Stomach smooth muscle (tissue), 2 donors: Measurements from ENCODE around the gene CDS1.
"Not testable (repeated sequence)": the region's sequence is repeated elsewhere in the genome, so short reads cannot be mapped to it uniquely, and the experiment has no call there.

Experiments used
- H3K27ac ChIP-seq: one replicate; pipeline ENCODE4 v1.7.0; 2013; ENCODE audit warnings: mild to moderate bottlenecking, low read length, inconsistent platforms
- H3K27me3 ChIP-seq, 2 donors: one replicate each; pipeline ENCODE4 v1.7.0; 2013; ENCODE audit warnings: low read length in 2 of 2; ENCODE audit not compliant: insufficient read depth in 2 of 2, control insufficient read depth in 1 of 2
- H3K36me3 ChIP-seq, 2 donors: one replicate each; pipeline ENCODE4 v1.7.0; 2013; ENCODE audit warnings: low read length in 2 of 2; ENCODE audit not compliant: control insufficient read depth in 2 of 2, insufficient read depth in 2 of 2
- H3K4me1 ChIP-seq: one replicate; pipeline ENCODE4 v1.7.0; 2013; ENCODE audit warnings: low read length; ENCODE audit not compliant: control insufficient read depth, insufficient read depth
- H3K4me3 ChIP-seq, 2 donors: one replicate each; pipeline ENCODE4 v1.7.0; 2013; ENCODE audit warnings: low read length in 2 of 2
- H3K9ac ChIP-seq, 2 donors: one replicate each; pipeline ENCODE4 v1.7.0; 2013; ENCODE audit warnings: low read length in 2 of 2, mild to moderate bottlenecking in 1 of 2
- H3K9me3 ChIP-seq, 2 donors: one replicate each; pipeline ENCODE4 v1.7.0; 2013; ENCODE audit warnings: low read length in 2 of 2; ENCODE audit not compliant: control insufficient read depth in 2 of 2
- donor health status: healthy.
- donor health status: Pancreatic carcinoma.

Gene CDS1

DNA sequence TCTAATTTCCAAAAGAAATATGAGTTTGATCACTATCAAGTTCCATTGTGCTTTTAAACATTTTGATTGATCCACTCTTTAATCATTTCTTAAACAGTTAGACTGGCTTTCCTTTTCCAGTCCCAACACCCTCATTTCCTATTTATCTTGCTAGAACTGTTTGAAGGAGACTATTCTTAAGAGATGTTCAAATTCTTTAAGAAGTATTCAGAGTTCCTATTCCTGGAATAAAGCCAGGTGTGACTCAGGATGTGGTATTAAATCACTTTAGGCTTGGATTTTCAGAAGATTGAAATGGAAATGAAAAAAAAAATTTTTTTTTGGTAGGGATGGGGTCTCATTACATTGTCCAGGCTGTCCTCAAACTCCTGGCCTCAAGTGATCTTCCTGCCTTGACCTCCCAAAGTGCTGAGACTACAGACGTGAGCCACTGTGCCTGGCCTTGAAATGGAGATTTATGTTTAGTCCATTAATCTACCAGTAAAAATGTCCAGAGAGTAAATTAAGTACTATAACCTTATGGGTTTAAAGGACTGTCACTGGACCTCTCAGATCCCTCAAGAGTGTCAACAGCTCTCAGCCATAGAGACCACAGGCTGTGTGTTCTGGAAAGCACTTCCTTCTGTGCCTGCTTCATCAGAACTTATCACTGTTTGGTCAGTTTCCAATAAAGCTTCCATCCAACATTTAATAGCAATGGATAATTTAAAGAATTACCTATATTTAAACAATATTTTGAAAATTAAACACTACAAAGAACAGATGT lies 90.7 kb downstream of the CDS1 start:
- H3K4me1 ChIP-seq: no peaks in the 10 kb centered on the region
- H3K27me3 ChIP-seq: no peaks in the 10 kb centered on the region
- H3K9me3 ChIP-seq: no peaks in the 10 kb centered on the region
- no peak overlapping the region for H3K4me3 ChIP-seq
- H3K9ac ChIP-seq: no peak overlapping the region
- H3K36me3 ChIP-seq: peaks cover 37 to 38% of the 10 kb centered on the region in 2 donors
- no peak overlapping the region for H3K27ac ChIP-seq

- Histone ChIP-seq H3K4me3 (no peak overlapping the region), H3K4me1 (no peaks in the 10 kb centered on the region), H3K9ac (no peak overlapping the region), H3K27me3 (no peaks in the 10 kb centered on the region), H3K9me3 (no peaks in the 10 kb centered on the region), H3K36me3 (peaks cover 46 to 48% of the 10 kb centered on the region in 2 donors), H3K27ac (no peak overlapping the region)
Measured at GRCh38 chr4:84677093-84677492, 94.2 kb downstream of the CDS1 start.

GRCh38 chr4:84677995-84678394 lies 95.1 kb downstream of the CDS1 start:
- no peak overlapping the region for H3K9ac ChIP-seq
- H3K27ac ChIP-seq: no peak overlapping the region
- H3K27me3 ChIP-seq: no peaks in the 10 kb centered on the region
- no peaks in the 10 kb centered on the region for H3K9me3 ChIP-seq
- no peaks in the 10 kb centered on the region for H3K4me1 ChIP-seq
- peaks cover 42 to 50% of the 10 kb centered on the region in 2 donors for H3K36me3 ChIP-seq
- H3K4me3 ChIP-seq: no peak overlapping the region

DNA sequence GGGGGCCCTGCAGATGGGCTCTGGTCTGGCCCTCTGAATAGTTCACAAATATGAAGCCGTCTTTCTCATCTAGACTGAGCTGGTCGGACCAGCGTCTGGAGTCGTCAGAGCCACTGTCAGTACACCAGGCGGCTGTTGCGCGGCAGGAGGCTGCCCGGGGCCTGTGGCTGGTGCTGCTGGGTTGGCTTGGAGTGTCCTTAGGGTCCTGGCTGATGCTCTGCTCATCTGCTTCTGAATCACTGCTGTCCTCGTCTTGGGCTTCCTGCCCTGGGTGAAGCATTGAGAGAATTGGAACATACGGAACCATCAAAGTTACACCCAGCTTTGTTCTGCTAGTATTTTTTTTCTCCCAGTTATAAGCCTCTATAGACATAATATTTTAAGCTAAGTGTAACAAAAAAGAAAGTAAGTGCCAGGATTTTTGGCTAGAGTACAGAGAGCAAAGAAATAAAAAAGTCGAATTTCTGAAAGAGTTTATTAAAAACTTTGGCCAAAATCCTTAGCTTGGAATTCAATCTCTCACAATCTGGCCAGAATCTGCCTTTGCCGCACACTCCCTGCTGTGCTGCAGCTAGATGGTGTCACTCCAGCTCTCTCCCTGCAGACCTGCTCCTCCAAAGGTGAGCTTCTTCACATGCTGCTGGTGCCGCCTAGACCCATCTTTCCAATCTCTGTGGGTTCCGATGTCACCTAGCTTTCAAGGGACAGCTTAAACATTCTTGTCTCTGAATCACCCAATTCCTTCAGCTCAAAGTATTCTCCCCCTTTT lies 96.2 kb downstream of the CDS1 start:
- Histone ChIP-seq H3K9me3 (no peaks in the 10 kb centered on the region), H3K27me3 (no peaks in the 10 kb centered on the region), H3K36me3 (peaks cover 53 to 62% of the 10 kb centered on the region in 2 donors), H3K27ac (no peak overlapping the region), H3K4me1 (no peaks in the 10 kb centered on the region), H3K4me3 (no peak overlapping the region), H3K9ac (no peak overlapping the region)

DNA sequence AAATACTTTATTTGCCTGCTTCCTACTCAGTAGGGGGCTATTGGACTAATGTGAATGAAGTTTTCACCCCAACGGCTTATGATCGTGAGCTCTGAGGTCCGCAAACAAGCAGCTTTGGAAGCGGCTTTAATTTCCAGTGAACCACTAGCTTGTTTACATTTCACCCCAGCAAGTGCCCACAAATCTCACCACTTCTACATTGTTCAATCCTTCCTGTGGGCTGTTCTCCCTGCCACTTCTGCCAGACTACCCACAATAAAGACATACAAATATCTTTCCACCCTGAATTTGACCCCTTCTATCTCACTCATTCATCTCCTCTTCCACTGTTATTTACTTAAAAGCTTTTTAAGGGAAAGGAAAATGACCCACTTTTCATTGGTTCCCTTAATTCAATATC lies 98.0 kb downstream of the CDS1 start:
- H3K27ac ChIP-seq: no peak overlapping the region
- H3K4me1 ChIP-seq: no peaks in the 10 kb centered on the region
- no peaks in the 10 kb centered on the region for H3K27me3 ChIP-seq
- H3K9ac ChIP-seq: no peak overlapping the region
- H3K4me3 ChIP-seq: no peak overlapping the region
- H3K36me3 ChIP-seq: peaks cover 47 to 60% of the 10 kb centered on the region in 2 donors
- no peaks in the 10 kb centered on the region for H3K9me3 ChIP-seq

GRCh38 chr4:84681486-84682274 lies 98.8 kb downstream of the CDS1 start:
- Histone ChIP-seq H3K36me3 (peaks cover 47 to 62% of the 10 kb centered on the region in 2 donors), H3K27ac (no peak overlapping the region), H3K9ac (no peak overlapping the region), H3K4me3 (no peak overlapping the region), H3K27me3 (no peaks in the 10 kb centered on the region), H3K9me3 (no peaks in the 10 kb centered on the region), H3K4me1 (no peaks in the 10 kb centered on the region)

DNA sequence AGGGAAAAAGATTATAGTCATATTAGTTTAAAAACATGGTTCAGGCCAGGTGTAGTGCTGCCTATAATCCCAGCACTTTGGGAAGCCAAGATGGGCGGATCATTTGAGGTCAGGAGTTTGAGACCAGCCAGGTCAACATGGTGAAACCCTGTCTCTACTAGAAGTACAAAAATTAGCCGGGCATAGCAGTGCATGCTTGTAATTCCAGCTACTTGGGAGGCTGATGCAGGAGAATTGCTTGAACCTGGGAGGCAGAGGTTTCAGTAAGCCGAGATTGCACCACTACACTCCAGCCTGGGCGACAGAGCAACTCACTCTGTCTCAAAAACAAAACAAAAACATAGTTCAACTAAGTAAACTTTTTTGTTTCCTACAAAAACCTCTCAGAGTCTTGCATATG lies 99.7 kb downstream of the CDS1 start:
- H3K27me3 ChIP-seq, H3K4me3 ChIP-seq, H3K9ac ChIP-seq, H3K27ac ChIP-seq, H3K4me1 ChIP-seq, H3K9me3 ChIP-seq: not testable (repeated sequence)
- peaks cover 41 to 55% of the 10 kb centered on the region in 2 donors for H3K36me3 ChIP-seq

- H3K9me3 ChIP-seq: no peaks in the 10 kb centered on the region
- H3K27me3 ChIP-seq: no peaks in the 10 kb centered on the region
- H3K9ac ChIP-seq: no peak overlapping the region
- peaks cover 43 to 55% of the 10 kb centered on the region in 2 donors for H3K36me3 ChIP-seq
- no peak overlapping the region for H3K4me3 ChIP-seq
- no peaks in the 10 kb centered on the region for H3K4me1 ChIP-seq
- no peak overlapping the region for H3K27ac ChIP-seq
Measured at GRCh38 chr4:84683064-84683850, 100.3 kb downstream of the CDS1 start.

DNA sequence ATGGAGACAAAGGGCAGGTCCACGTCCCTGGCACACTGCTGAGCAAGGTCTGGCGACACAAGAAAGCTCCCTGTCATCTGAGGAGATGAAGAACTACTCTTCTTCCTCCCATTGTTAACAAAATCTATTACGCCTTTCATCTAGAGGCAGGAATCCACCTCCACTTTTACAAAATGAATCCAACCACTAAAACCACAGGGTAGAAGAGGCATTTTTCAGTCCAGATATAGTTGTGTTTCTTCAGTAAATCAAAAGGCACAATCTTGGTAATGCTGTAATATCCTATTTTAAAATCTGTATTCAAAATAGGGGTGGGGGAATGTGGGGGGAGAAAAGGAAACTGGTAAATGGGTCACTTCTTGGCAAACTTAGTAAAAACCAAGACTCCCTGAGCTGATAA lies 101.4 kb downstream of the CDS1 start:
- H3K9me3 ChIP-seq: no peaks in the 10 kb centered on the region
- peaks cover 36 to 46% of the 10 kb centered on the region in 2 donors for H3K36me3 ChIP-seq
- H3K27me3 ChIP-seq: no peaks in the 10 kb centered on the region
- no peak overlapping the region for H3K27ac ChIP-seq
- H3K4me1 ChIP-seq: no peaks in the 10 kb centered on the region
- H3K4me3 ChIP-seq: no peak overlapping the region
- H3K9ac ChIP-seq: no peak overlapping the region

GRCh38 chr4:84685105-84685504 lies 102.2 kb downstream of the CDS1 start:
- H3K9me3 ChIP-seq: no peaks in the 10 kb centered on the region
- peaks cover 35 to 45% of the 10 kb centered on the region in 2 donors for H3K36me3 ChIP-seq
- no peak overlapping the region for H3K4me3 ChIP-seq

More at GRCh38 chr4:84685105-84685504, 102.2 kb downstream of the CDS1 start:
- H3K9ac ChIP-seq: no peak overlapping the region
- H3K27me3 ChIP-seq: no peaks in the 10 kb centered on the region
- H3K27ac ChIP-seq: no peak overlapping the region
- no peaks in the 10 kb centered on the region for H3K4me1 ChIP-seq
